Adrenal gland (tissue), 5 donors: ENCODE measurements around the gene MDC1.

Experiments used
- CTCF ChIP-seq, 6 experiments: fragments of 450-650 bp in 4 of 6; fragments of 200-600 bp in 2 of 6; sonication (generic) in 1 of 6; IDR thresholded peaks; 1 replicate in 5 of 6; 2 replicates in 1 of 6; pipeline versions ENCODE4 v1.5.1 to v1.8.0; 2016 to 2021; ENCODE audit warnings: antibody characterized with exemption in 6 of 6, mild to moderate bottlenecking in 2 of 6, moderate library complexity in 1 of 6
- POLR2A ChIP-seq, 2 donors: fragments of 450-650 bp; IDR thresholded peaks; one replicate each; pipeline ENCODE4 v1.6.1; 2017; ENCODE audit warnings: antibody characterized with exemption in 2 of 2, mild to moderate bottlenecking in 2 of 2, moderate library complexity in 1 of 2
- donor health status: DM: no; HTN: no; CAD: no.

DNA sequence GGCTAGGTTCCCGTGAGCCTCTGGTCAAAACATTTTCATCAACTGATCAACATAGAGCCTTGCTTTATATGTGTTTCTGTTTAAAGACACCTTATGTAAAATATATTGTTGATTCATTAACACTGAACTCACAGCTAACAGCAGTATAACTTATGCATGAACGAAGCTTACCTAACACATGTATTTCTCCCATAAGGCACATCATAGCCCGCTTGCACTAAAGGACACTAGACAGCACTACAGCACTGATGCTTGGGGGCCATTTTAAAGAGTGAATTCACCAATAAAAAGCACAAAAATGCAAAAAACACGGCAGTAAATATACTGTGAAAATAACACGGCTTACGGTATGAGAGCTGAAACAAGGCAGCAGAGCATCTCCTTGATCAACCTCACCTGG lies 21.5 kb upstream of the MDC1 start:
- TF ChIP-seq POLR2A (IDR thresholded peaks at IDR 0.05), result no peak
- no peak for TF ChIP-seq CTCF (IDR thresholded peaks at IDR 0.05)
